ENCODE data around the gene CHN2. TPM values are rescaled to one million over a fixed set of nuclear protein-coding genes. Genes with fewer than 3 reads are reported as not detected.

The CHN2 gene
- total RNA-seq, 2 experiments from 2014 or later = 2.1 to 3.5 TPM

DNA sequence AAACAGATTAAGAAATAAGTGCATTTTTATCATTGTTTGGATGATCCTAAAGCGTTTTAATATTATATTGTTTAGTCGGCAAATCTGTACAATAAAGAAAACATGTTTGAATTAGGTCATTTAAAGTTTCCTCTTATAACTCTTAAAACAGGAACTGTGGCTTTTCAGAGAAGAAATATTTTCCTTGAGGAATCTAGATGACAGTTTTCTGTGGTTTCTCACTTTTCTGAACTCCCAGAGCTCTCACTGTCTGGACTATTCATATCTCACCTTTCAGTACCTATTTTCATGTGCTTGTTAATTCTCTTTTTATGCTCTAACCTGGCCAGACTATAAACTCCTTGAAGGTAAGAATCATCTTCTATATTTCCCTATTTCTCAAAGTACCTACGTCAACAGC, 135.1 kb downstream of the CHN2 start:
- ChIA-PET POLR2A (interaction anchor here (1.4 kb wide), 1 partner anchor 8 kb away, joined by 10 read pairs; no protein-coding TSS in a partner anchor), CTCF (no interaction called here)
- Mint-ChIP-seq H3K4me3 (no peak overlapping the region), H3K9me3 (no peaks in the 10 kb centered on the region), H3K27ac (peak overlapping the region; percentile 8), H3K36me3 (ENCODE audit: low read depth) (no peaks in the 10 kb centered on the region), H3K4me1 (ENCODE audit: low read depth) (peaks cover 27% of the 10 kb centered on the region), H3K27me3 (no peaks in the 10 kb centered on the region)
- no peak for ATAC-seq (ENCODE audit: poor library complexity)
- Histone ChIP-seq H3K4me1 (ENCODE audit: insufficient read depth, low read length) (no peaks in the 10 kb centered on the region), H3K27me3 (ENCODE audit: control insufficient read depth in 1 of 2, insufficient read depth in 2 of 2, low read length in 2 of 2) (peaks cover 0 to 3% of the 10 kb centered on the region in 2 experiments), H3K27ac (ENCODE audit: low read depth in 1 of 2, low read length in 2 of 2) (no peak overlapping the region), H3K9me3 (ENCODE audit: control insufficient read depth in 1 of 2, insufficient read depth in 1 of 2, low read length in 2 of 2) (no peaks in the 10 kb centered on the region), H3K4me3 (ENCODE audit: low read length) (no peak overlapping the region), H3K36me3 (ENCODE audit: insufficient read depth, low read length) (no peaks in the 10 kb centered on the region)
- TF ChIP-seq, protein P1, sequence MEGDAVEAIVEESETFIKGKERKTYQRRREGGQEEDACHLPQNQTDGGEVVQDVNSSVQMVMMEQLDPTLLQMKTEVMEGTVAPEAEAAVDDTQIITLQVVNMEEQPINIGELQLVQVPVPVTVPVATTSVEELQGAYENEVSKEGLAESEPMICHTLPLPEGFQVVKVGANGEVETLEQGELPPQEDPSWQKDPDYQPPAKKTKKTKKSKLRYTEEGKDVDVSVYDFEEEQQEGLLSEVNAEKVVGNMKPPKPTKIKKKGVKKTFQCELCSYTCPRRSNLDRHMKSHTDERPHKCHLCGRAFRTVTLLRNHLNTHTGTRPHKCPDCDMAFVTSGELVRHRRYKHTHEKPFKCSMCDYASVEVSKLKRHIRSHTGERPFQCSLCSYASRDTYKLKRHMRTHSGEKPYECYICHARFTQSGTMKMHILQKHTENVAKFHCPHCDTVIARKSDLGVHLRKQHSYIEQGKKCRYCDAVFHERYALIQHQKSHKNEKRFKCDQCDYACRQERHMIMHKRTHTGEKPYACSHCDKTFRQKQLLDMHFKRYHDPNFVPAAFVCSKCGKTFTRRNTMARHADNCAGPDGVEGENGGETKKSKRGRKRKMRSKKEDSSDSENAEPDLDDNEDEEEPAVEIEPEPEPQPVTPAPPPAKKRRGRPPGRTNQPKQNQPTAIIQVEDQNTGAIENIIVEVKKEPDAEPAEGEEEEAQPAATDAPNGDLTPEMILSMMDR (IDR thresholded peaks at IDR 0.05) = no peak
- no peak for DNase-seq
- intact Hi-C loops (cut with DNase I, micrococcal nuclease) = loop anchor here in 1 of 2 experiments (10.0 kb wide), 1 partner anchor 145 kb away; no protein-coding TSS in a partner anchor

DNA sequence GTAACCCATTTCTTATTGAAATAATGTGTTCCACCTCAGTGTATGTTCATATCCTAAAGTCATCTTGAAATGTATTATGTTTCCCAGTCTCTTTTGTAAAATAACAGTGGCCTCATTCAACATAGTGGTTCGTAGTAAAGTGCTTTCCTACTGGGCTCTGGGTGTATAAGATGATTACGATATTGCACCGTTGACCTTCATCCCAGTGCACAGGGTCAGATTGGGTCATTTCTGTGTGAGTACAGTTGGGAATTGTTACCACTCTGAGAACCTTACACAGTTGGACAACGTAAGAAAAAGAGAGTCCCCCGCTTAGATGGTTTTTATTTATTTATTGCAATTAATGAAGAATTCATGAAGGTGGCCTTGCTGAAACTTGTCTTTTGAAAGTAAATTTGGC, 135.6 kb downstream of the CHN2 start:
- no peaks in the 10 kb centered on the region for H3K27me3 Mint-ChIP-seq
- DNase-seq (no peak), ATAC-seq (ENCODE audit: poor library complexity) (no peak)
- H3K36me3 Mint-ChIP-seq (ENCODE audit: low read depth) = no peaks in the 10 kb centered on the region
- Histone ChIP-seq H3K27ac (ENCODE audit: low read depth in 1 of 2, low read length in 2 of 2) (no peak overlapping the region), H3K4me1 (ENCODE audit: insufficient read depth, low read length) (no peaks in the 10 kb centered on the region), H3K36me3 (ENCODE audit: insufficient read depth, low read length) (no peaks in the 10 kb centered on the region), H3K9me3 (ENCODE audit: control insufficient read depth in 1 of 2, insufficient read depth in 1 of 2, low read length in 2 of 2) (no peaks in the 10 kb centered on the region), H3K4me3 (ENCODE audit: low read length) (no peak overlapping the region), H3K27me3 (ENCODE audit: control insufficient read depth in 1 of 2, insufficient read depth in 2 of 2, low read length in 2 of 2) (peaks cover 0 to 3% of the 10 kb centered on the region in 2 experiments)
- H3K4me3 Mint-ChIP-seq = no peak overlapping the region
- POLR2A ChIA-PET = no interaction called here
- peaks cover 27% of the 10 kb centered on the region for H3K4me1 Mint-ChIP-seq (ENCODE audit: low read depth)
- H3K27ac Mint-ChIP-seq = no peak overlapping the region
- TF ChIP-seq, protein P1 (IDR thresholded peaks at IDR 0.05) = no peak
- intact Hi-C loops (cut with DNase I, micrococcal nuclease) = loop anchor here in 1 of 2 experiments (10.0 kb wide), 1 partner anchor 145 kb away; no protein-coding TSS in a partner anchor
- CTCF ChIA-PET = no interaction called here
- H3K9me3 Mint-ChIP-seq = no peaks in the 10 kb centered on the region

DNA sequence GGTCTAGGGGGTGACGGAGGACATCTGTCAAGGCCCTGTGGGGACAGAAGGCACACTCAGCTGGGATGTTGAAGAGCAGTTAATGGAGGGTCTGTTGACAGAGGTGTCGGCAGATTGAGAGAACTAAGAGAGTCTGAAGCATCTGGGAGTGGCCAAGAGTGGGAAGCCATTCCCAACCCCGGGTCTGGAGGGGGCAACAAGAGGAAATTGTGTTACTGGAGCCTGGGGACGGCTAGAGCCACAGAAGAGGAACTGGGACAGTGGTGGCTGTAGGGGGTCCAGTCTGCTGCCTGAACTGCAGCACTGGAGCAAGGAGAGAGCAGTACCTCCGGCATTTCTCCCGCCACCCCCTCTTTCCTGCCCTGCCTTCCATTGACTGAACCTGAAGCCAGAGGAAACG, 136.6 kb downstream of the CHN2 start:
- Mint-ChIP-seq H3K27ac (no peak overlapping the region), H3K4me3 (no peak overlapping the region), H3K9me3 (no peaks in the 10 kb centered on the region), H3K27me3 (no peaks in the 10 kb centered on the region), H3K4me1 (ENCODE audit: low read depth) (peaks cover 32% of the 10 kb centered on the region), H3K36me3 (ENCODE audit: low read depth) (no peaks in the 10 kb centered on the region)
- H3K27me3 ChIP-seq (ENCODE audit: control insufficient read depth in 1 of 2, insufficient read depth in 2 of 2, low read length in 2 of 2) = peaks cover 0 to 3% of the 10 kb centered on the region in 2 experiments
- H3K36me3 ChIP-seq (ENCODE audit: insufficient read depth, low read length) = no peaks in the 10 kb centered on the region
- DNase-seq (no peak), ATAC-seq (ENCODE audit: poor library complexity) (no peak)
- H3K27ac ChIP-seq (ENCODE audit: low read depth in 1 of 2, low read length in 2 of 2) = no peak overlapping the region
- ChIA-PET CTCF (no interaction called here), POLR2A (no interaction called here)
- no peaks in the 10 kb centered on the region for H3K4me1 ChIP-seq (ENCODE audit: insufficient read depth, low read length)
- intact Hi-C loops (cut with DNase I, micrococcal nuclease) = loop anchor here in 1 of 2 experiments (10.0 kb wide), 1 partner anchor 146 kb away; no protein-coding TSS in a partner anchor
- H3K9me3 ChIP-seq (ENCODE audit: control insufficient read depth in 1 of 2, insufficient read depth in 1 of 2, low read length in 2 of 2) = no peaks in the 10 kb centered on the region
- no peak overlapping the region for H3K4me3 ChIP-seq (ENCODE audit: low read length)
- TF ChIP-seq, protein P1 (IDR thresholded peaks at IDR 0.05) = no peak

Measured in CD4-positive, alpha-beta T cell (primary cell).